Measurements from ENCODE around the gene ASTL.
"Not testable (repeated sequence)": the region's sequence is repeated elsewhere in the genome, so short reads cannot be mapped to it uniquely, and the experiment has no call there.

The ASTL gene

DNA sequence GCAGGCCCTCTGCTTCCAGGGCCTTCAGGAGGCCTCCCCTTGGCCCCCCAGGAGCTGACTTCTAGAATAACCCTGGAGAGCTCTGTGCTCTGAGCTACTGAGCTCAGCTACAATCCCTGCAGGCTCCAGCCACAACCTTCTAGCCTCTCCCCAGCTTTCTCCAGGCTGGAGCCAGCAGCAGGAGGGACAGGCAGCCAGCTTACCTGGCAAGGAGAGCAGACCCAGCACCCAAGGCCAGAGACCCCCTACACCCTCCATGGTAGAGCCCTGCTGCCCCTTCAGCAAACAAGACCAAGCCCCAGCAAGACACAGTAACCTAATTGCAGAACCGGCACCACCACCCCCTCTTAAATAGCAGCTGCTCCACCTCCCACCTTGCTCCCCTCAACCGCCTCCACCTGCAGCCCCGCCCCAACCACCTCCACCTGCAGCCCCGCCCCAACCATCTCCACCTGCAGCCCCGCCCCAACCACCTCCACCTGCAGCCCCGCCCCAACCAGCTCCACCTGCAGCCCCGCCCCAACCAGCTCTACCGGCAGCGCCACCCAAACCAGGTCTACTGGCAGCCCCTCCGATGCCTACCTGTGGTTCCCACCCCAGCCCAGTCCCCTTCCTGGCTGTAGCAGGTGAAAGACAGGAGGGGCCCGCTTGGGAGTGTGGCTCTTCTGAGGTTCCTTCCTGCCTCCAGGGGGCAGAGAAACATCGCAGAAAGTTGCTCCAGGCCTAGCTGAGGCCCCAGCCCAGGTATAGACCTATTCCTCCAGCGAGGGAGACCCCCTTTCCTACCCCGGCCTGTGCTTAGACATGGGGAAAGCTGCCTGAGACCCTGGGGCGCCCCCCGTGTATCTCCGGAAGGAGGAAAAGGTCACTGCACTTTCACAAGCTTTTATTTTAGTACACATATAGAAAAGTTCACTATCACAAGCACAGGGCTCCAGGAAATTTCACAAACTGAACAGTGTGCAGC is at the start of gene ASTL:
ASTL (minus strand) TSS at position 324 of the 967 bp plus-strand sequence; CDS start at position 258, 66 bp downstream.
- no peak for DNase-seq (ENCODE audit: low read depth)

GRCh38 chr2:96186562-96186961 is 48.3 kb upstream of the ASTL start:
- no peak for DNase-seq (ENCODE audit: low read depth)

DNA sequence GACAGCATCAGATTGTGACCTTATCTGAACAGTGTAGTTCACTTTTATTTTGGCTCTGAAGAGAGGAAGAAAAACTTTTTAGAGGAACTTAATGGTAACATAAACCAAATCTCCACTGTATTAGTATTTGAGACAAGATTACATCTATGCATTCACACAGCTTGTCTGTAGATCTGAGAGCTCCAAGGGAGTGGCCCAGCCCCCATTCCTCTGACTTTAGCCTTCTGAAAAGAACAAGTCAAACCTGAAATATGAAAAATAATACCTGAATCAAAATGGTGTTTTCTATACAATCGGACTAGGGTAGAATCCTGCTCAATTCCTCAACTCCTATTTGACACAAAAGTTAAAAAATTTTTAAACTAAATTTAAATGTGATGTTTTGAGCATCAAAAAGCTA is 47.2 kb upstream of the ASTL start:
- DNase-seq (ENCODE audit: low read depth), result no peak

DNA sequence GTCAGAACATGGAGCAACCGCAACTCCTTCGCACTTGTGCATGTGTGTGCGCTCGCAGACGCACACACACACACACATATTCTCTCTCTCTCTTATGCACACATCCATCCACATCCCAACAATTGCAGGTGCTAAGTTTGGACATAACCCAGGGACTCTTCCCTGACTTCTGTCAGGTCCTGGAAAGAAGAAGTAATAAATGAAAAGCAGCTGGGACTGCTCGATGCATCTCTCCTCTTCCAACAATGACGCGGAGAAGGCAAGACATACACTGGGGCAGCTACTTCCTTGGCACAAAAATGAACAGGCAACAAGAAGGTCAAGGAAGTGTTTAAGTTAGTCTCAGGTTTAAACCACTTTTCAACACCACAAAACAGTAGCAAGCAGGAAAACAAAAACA is 46.7 kb upstream of the ASTL start:
- DNase-seq (ENCODE audit: low read depth), result no peak

GRCh38 chr2:96184188-96184587 is 45.9 kb upstream of the ASTL start:
- no peak for DNase-seq (ENCODE audit: low read depth)

- DNase-seq (ENCODE audit: low read depth), result no peak
Observed at GRCh38 chr2:96181529-96181928, 43.2 kb upstream of the ASTL start.

DNA sequence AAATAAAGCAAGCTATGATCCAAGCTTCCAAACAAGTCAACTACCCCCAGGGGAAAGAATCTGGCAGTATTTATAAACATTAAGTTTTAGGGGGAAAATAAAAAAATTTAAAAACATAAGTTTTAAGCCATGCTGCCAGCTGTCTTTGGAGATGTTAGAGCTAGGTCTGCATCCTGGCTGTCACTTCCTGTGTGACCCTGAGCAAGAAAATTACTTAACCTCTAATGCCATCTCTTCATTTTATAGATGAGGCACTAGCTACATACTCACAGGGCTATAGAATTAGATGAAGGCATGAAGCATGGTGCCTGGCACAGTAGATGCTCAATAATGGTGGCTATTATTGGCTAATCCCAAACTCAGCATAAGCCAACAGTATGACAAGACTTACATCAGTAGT is 42.2 kb upstream of the ASTL start:
- DNase-seq (ENCODE audit: low read depth), result no peak

DNA sequence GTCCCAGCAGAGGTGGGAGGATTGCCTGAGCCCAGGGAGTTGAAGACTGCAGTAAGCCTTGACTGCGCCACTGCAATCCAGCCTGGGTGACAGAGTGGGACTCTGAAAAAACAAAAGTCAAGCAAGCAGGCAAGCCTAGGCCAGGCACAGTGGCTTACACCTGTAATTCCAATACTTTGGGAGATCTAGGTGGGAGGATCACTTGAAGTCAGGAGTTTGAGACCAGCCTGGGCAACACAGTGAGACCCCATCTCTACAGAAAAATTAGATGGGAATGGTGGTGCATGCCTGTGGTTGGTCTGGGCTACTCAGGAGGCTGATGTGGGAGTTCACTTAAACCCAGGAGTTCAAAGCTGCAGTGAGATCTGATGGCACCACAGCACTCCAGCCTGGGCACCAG is 41.7 kb upstream of the ASTL start:
- no peak for DNase-seq (ENCODE audit: low read depth)

GRCh38 chr2:96176661-96177060 is 38.4 kb upstream of the ASTL start:
- no peak for DNase-seq (ENCODE audit: low read depth)

- no peak for DNase-seq (ENCODE audit: low read depth)
Observed at GRCh38 chr2:96175951-96176350, 37.6 kb upstream of the ASTL start.

DNA sequence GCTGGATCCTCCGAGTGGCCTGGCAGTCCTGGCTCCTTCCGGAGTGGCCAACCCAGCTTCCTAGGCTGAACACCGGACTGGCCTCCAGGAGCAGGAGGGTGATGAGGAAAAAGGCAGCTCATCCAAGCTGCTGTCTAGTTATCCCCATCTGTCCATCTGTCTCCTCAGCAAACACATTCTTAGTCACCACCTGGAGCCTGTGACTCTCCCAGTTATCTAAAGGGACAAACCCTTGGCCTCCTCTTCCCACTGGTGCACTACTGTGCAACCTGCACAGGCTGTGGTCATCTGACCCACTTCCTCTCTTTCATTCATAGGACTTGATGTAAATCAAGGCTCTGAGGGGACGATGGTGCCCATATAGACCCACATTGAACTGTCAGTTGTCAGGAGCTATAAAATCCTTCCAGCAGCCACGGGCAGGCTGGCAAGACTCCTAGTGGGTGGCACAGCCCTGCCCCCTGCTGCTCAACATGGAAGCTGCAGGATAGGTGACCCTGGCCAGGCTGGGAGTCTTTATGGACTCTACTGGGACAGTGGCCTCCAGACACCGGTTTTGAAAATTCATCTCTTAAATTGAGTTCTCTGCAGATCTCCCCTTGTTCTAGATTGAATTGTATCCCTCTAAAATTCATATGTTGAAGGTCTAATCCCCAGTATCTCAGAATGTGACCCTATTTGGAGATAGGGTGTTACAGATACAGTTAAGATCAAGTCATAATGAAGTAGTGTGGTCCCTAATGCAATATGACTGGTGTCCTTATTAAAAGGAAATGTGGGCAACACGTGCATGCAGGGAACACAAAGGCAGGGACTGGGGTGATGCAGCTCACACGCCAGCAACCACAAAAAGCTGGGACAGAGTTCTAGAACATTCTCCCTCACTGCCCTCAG is 36.2 kb upstream of the ASTL start:
- DNase-seq (ENCODE audit: low read depth), result peak; percentile 76

- no peak for DNase-seq (ENCODE audit: low read depth)
Observed at GRCh38 chr2:96171831-96172230, 33.5 kb upstream of the ASTL start.

DNA sequence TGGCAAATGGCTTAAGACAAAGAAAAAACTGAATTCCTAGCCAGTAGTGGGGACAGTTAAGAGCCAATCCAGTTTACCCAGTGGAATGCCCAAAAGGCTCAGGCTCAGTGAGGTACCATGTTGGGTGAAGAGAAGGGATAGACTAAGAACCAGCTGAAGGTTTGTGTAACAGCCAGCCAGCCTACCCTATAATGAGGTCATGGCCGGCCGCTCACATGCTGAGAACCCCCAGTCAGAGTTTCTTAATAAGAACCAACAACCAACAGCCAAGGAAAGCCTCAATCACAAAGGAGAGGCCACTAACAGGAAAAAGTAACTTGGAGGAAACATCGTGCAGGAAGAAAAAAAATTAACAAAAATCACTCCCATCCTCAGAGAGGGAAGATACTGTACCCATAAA is 32.3 kb upstream of the ASTL start:
- DNase-seq (ENCODE audit: low read depth), result no peak

GRCh38 chr2:96169868-96170507 is 31.7 kb upstream of the ASTL start:
- DNase-seq (ENCODE audit: low read depth), result no peak

DNA sequence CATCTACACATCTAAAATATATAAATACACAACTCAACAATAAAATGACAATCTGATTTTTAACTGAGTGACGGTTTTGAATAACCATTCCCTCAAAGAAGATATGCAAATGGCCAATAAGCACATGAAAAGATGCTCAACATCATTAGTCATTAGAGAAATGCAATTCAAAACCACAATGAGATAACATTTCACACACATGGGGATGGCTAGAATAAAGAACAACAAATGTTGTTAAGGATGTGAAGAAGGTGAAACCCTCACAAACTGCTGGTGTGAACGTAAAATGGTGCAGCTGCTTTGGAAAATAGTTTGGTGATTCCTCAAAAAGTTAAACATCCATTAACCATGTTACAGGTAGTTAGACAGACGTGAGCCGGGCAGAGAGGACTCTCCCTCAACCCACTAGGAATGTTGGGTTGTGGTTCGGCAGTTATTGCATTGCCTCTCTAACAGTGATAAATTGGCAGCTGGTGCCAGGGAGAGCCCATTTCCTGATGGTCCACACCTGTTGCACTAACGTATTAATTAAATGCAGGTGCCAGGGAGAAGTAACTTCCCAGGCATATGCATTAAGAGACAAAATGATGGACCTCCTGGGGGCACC is 29.2 kb upstream of the ASTL start:
- DNase-seq (ENCODE audit: low read depth), result no peak

DNA sequence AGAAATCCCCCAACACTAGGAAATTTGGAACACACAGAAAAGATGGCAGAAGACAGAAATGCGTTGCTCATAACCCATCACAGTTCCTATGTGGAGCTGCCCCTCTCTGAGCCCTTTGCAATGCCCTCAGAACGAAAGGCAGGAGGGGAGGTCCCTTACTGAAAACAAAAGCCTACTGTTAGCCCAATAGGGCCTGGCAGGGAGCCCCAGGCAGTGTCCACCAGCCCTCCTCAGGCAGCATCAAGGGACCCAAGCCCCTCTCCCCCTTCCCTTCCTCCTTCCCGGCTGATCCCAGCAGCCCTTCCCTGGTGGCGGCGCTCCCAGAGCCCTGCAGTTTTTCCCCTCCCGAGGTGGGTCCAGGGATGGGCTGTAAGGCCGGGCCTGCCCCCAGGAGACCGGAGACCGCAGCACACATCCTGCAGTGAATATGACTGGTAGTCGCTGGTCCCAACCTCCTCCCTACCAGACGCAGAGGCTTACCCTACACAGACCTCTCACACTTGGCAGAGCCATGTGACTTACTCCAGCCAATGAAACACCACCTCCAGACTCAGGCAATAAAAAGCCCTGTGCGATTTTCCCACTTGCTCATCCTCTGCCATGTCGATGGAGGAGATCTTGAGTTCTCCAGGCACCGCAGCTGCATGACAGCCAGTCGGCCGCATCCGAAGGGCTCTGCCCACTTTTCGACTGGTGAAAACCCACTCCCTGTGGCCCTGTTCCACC is 26.3 kb upstream of the ASTL start:
- DNase-seq (ENCODE audit: low read depth), result no peak

DNA sequence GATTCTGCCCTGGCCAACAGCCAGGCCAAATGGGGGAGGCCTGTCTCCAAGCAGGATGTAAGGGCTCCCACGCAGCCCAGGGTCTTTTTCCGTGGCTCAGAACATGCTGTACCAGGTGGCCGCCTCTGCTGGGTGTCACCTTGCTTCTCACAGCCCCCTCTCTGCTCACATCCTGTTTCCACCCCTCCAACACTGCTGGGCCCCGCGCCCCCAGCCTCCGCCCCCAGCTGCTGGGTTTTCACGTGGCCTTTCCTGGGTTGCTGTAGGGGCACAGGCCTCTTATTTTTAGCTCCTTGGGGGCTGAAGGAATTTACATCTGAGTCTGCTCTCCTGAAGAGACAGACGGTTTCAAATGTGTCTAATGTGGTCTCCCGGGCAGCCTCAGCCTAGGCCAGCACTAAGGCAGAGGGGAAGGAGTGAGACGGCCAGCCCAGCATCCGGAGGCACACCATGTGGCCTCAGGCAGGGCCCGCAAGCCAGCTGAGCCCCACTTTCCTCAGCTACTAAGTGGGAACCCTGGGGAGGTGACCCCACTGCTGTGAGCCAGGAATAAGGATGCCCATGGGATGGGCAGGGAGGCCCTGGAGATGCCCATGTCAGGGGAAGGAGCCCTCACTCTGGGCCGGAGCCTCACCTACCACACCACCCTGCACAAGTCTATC is 25.6 kb upstream of the ASTL start:
- DNase-seq (ENCODE audit: low read depth), result no peak

DNA sequence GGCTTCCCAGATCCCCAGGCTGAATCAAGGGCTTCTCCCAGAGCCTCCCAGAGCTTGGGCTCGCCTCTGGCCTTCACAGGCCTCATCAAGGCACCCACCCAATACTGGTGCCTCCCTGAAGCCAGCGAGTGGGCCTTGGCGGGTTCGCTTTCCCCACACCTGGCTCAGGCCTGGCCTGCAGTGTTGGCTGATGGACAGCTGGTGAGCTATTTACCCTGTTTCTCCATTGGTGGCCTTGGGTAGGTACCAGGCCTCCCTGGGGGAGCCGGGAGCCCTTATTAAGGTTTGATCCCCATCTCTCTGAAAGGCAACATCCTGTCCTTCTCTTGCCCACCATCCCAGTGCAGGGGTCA is 25.1 kb upstream of the ASTL start:
- no peak for DNase-seq (ENCODE audit: low read depth)

GRCh38 chr2:96161898-96162297 is 23.6 kb upstream of the ASTL start:
- DNase-seq (ENCODE audit: low read depth), result no peak

DNA sequence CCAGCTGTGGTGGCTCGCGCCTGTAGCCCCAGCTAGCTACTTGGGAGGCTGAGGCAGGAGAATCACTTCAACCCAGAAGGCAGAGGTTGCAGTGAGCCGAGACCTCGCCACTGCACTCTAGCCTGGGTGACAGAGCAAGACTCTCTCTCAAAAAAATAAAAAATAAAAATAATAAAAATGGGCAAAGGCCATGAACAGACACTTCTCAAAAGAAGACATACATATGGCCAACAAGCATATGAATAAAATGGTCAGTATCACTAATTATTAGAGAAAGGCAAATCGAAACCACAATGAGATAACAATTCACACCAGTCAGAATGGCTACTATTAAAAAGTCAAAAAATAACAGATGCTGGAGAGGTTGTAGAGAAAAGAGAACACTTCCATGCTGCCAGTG is 22.1 kb upstream of the ASTL start:
- DNase-seq (ENCODE audit: low read depth), result not testable (repeated sequence)
